Kasumi-1 (cell line): ENCODE data around the gene CCDC142.
A peak's percentile ranks its signal among the peaks of the same experiment; 100 is the strongest.
"Not testable (repeated sequence)": the region's sequence is repeated elsewhere in the genome, so short reads cannot be mapped to it uniquely, and the experiment has no call there.

Source experiments
- DNase-seq, 2 experiments: peaks; one replicate each; lab custom pipeline; 2025; lab: John Stamatoyannopoulos, UW

The CCDC142 gene

DNA sequence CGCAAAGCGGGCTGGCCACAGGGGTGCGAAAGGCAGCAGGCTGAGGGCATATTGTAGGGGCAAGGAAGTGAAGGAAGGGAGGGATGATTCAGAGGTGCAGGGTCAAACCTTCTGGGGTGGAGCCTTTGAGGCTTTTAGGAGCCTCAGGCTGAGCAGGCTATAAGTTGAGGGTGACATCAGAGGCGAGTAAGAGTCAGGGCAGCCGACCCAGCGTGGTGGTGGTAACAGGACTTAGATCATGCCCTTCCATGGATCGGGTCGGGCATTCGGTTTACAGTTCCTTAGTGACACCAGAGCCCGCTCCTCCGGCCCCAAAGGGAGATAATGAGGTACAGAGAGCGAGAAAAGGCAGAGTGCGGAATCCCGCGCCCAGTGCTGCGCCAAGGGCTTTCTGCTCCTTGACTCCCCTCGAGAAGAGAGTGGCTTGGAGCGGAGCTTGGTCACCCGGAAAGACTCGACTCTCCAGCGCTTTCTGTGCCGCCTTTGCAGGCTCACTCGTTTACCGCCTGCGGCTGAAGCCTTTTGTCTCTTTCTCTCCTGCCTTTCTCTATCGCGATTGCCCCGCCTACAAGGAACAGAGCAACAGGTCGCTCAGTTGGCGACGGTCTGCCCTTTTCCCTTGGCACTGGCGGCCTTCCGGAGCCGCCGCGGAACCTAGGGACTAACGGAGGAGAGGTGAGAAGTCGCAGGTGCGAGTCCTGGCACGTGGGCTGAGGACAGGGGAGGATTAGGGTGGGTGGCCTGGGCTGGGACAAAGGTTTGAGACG is 15.9 kb upstream of the CCDC142 start:
- DNase-seq, result peak; percentile 57 to 65

DNA sequence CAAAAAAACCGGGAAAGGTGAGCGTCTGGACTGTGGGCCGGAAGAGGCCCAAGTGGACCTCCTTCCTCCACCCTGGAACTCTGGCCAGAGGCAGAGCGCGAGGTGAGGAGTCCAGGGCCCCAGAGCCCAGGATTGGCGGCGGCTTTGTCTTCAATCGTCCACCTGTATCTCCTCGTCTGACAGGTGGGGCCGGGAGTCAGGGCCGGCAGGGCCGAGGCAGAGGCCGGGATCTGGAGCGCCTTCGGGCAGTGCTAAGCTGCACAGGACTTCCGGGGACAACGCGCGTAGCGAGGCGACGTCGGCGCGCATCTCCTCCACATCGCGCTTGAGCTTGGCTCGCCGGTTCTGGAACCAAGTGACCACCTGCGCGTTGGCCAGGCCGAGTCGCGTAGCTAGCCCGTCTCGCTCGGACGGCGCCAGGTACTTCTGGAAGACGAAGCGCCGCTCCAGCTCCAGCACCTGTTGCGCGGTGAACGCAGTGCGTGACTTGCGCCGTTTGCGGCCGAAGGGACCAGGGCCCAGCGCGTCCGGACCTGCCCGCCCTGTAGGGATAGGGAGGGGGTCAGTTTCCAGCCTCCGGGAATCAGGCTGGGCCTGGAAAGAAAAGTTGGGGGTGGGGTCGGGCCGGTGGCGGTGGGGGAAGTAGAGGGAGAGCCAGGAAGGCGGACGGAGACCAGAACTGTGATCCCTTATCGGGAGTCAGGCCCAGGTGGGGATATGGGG is 15.1 kb upstream of the CCDC142 start:
- no peak for DNase-seq

DNA sequence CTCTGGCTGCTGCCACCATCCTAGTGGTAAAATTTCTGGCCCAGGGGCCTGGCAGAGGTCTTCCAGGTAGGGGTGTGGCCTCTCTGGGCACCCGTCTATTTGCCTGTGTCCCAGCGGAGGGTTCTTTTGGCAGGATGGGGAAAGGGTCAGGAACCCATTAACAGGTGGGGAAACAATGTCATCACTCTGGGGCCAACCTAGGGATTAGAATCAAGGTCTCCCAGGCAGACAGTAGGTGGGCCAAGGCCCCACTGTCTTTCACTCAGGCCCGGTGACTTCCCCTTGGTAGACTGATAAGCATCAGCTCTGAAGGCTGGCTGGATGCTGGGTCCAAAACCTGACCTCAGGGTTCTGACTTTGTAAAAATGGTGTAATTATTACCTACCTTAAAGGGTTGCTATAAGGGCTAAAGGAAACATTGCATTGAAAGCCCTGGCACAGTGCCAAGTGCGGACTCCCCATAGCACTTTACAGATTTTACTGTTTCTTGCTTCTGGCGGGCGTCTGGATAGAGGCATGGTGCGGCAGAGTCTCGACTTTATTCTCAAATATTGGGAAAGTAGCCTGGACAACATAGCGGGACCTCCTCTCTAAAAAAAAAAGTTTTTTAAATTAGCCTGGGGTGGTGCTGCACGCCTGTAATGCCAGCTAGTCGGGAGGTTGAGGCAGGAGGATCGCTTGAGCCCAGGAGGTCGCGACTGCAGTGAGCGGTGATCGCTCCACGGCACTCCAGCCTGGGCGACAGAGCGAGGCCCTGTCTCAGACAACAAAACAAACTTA is 14.4 kb upstream of the CCDC142 start:
- DNase-seq, result no peak

DNA sequence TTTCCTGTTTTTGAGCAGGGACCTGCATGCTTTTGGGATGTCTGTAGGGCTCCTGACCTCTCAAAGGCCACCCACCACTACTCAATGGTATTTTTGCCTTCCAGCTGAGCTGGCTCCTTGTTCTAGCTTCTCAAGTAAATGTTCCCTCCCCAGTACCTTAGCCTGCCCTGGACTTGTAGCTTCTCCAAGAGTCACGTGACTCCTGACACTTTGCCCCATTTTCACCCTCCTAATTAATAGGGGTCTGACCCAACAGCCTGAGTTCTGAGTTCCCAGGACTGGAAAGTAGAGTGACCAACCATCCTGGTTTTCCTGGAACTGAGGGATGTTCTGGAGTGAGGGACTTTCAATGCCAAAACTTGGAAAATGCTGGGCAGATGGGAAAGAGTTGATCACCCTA is 12.6 kb upstream of the CCDC142 start:
- DNase-seq, result no peak

- DNase-seq, result no peak
Measured at GRCh38 chr2:74493546-74493945, 10.7 kb upstream of the CCDC142 start.

DNA sequence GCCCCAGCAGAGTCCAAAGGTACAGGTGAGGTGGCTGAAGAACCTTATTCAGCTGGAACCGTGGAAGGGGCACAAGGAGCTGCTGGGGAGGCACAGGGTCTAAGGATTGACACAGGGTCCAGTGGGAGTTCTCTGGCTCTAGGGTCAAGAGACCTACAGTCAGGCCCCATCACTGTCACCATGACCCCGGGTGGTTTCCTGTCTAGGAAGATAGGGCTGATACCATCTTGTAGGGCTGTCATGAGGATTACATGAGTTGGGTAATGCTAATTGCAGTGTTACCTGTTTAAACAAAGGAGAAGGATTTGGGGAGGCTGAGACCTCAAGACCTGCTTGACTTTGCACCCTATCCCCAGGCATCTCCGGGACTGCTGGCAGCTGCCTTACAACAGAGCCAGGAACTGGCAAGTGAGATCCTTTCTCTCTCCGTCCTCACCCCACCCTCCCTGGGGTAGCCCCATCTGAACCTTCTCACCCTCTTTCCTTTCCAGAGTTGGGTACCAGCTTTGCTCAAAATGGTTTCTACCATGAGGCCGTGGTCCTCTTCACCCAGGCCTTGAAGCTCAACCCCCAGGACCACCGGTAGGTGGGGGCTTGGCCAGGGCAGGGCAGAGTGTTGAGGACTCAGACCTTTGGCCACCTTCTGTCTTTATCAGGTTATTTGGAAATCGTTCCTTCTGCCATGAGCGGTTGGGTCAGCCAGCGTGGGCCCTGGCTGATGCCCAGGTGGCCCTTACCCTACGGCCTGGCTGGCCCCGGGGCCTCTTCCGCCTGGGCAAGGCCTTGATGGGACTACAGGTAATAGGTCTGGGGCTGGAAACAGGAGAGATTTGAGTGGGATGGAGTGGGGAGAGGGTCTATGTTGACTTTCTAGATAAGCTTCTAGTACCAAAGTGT is 9.1 kb upstream of the CCDC142 start:
- DNase-seq, result no peak

- DNase-seq, result no peak
Measured at GRCh38 chr2:74489906-74490305, 7.1 kb upstream of the CCDC142 start.

- DNase-seq, result no peak
Measured at GRCh38 chr2:74488643-74489481, 6.1 kb upstream of the CCDC142 start.

DNA sequence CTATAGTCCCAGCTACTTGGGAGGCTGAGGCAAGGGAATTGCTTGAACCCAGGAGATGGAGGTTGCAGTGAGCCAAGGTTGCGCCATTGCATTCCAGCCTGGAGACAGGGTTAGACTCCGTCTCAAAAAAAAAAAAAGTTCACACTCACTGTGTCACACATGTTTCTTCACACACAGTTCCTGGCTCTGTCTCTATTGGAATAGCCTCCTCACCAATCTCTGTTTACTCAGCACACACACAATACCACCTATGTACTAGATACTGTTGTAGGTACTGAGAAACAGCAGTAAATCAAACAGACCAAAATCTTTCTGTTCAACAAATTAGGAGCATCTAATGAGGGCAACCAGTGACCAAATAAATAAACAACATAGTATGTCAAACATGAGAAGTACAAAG is 3.3 kb upstream of the CCDC142 start:
- DNase-seq, result no peak

GRCh38 chr2:74483675-74484164 is 922 bp upstream of the CCDC142 start:
- not testable (repeated sequence) for DNase-seq

- DNase-seq, result peak; percentile 59 to 63
Measured at GRCh38 chr2:74481961-74482800, 617 bp downstream of the CCDC142 start.

DNA sequence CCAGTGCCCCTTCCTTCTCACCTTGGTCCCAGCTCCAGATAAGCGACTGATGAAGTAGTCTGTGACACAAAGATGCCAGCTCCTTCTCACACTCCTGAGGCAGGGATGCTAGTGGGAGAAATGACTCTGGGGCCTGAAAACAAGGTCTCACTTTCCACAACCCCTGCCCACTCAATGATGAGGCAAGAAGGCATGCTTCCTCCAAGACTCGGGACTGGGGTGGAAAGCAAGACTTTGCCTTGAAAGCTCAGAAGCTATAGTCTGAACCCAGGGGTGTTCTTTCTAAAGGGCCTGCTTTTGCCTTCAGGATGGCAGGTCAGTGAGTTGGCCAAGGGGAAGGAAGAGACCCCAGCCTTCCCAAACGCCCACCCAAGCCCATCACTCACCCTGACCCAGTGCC is 1.4 kb downstream of the CCDC142 start:
- no peak for DNase-seq

GRCh38 chr2:74474899-74475298 is 7.9 kb downstream of the CCDC142 start:
- no peak for DNase-seq

- no peak for DNase-seq
Measured at GRCh38 chr2:74474481-74474880, 8.3 kb downstream of the CCDC142 start.

DNA sequence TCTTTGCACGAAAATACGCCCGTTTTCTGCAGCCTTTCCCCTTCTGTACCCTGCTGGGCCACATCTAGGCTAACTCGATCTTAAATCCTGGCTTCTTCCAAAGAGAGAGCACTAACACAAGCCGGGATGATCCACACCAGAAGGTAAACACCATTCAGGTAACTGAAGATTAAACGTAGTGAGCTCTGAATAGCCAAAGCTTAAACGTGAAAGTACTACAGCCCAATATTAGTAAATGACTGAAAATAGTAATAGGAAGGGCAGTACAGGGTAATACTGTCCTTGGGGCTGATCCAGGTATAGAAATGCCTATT is 9.9 kb downstream of the CCDC142 start:
- DNase-seq, result no peak

DNA sequence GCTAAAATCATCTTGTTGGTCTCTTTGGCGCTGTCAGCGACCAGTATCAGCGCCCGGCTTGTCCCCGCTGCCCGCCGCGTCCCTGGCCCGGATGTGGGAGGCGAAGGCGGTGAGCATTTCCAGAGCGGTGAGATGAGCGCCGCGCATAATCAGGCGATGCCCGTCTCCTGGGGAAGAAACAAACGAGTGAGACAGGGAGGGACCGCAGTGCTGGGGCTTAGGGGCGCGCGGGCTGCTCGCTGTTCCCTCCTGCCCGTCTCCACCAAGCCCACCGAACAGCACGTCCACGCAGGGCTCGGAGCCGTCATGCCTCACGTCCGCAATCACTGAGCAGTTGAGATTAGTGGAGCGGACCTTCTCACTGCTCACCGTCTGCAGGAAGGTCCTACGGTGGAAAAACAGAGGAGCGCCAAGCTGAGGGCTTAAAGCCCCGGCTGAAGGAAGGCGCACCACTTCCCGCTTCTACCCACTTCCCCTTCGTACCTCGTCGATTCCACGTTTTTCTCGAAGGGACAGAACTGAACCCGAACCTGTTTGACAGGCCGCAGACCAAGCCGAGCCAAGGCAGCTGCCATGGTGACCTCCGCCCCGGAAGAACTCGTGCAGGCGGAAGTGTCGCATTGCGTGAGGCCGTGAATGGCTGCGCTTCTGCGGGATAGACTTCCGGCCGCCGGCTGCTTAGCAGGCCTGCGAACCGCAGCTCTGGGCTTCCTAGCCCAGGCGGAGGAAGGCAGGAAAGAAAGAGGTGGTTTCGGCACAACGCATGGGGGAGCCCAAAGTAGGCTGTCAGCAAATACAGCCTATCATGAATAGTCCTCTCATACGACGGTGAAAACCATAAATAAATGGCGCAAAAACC is 10.5 kb downstream of the CCDC142 start, which contains the start of gene MRPL53:
Gene MRPL53, minus strand, starts transcription at position 595 of the 859 bp plus-strand sequence. Its CDS starts 20 bp downstream, at position 575.
- peak; percentile 86 to 91 for DNase-seq

GRCh38 chr2:74471332-74472065 is 11.3 kb downstream of the CCDC142 start:
- no peak for DNase-seq

DNA sequence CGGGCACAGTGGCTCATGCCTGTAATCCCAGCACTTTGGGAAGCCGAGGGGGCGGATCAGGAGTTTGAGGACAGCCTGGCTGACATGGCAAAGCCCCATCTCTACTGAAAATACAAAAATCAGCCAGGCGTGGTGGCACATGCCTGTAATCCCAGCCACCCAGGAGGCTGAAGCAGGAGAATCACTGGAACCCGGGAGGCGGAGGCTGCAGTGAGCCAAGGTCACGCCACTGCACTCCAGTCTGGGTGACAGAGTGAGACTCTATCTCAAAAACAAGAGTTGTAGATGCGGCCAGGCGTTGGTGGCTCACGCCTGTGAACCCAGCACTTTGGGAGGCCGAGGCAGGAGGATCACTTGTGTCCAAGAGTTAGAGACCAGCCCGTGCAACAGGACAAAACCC is 12.1 kb downstream of the CCDC142 start:
- DNase-seq, result not testable (repeated sequence)
